GM18507 (cell line): Measurements from ENCODE around the gene WDR1.

Source experiments
- DNase-seq: peaks from one replicate; pipeline ENCODE4 v3.0.0; 2011; ENCODE audit warnings: low read depth; ENCODE audit not compliant: insufficient read length; ENCODE audit errors: extremely low spot score
- FAIRE-seq: peaks from 2 replicates; lab custom pipeline; 2011; peaks lifted over from hg19 to GRCh38; lab: Jason Lieb, UNC

The WDR1 gene

DNA sequence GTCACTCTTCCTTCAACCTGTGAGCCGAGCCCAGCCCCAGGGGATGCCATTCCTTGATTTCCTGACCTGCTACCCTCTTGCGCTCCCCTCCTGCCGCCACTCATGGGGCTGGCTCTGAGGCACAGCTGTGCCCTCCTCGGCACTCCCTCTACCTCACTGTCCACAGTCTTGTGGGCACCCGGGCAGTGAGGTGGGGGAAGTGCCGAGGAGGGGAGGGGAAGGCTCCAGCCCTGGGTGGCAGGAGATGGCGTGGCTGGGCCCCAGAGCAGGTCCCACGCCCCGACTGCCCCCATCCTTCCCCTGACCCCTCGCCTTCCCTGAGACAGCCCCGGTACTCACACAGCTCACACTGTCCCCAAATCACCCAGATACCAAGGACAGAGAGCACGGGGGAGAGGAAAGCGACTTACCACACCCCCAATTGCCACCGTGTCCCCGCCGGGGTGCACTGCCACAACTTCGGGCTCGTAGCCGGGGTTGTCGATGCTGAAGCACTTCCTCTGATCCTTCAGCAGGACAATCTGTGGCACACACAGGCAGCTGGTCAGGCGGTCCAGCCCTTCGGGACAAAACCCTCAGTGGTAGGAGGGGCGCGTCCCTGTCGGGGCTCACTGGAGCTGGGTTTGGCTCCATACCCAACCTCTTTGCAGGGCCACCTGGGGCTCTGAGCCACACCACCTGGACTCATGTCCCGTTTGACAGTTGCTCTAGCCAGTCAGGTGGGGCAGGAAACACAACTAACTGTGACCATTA lies 37.9 kb downstream of the WDR1 start:
- FAIRE-seq (no peak), DNase-seq (no peak)

DNA sequence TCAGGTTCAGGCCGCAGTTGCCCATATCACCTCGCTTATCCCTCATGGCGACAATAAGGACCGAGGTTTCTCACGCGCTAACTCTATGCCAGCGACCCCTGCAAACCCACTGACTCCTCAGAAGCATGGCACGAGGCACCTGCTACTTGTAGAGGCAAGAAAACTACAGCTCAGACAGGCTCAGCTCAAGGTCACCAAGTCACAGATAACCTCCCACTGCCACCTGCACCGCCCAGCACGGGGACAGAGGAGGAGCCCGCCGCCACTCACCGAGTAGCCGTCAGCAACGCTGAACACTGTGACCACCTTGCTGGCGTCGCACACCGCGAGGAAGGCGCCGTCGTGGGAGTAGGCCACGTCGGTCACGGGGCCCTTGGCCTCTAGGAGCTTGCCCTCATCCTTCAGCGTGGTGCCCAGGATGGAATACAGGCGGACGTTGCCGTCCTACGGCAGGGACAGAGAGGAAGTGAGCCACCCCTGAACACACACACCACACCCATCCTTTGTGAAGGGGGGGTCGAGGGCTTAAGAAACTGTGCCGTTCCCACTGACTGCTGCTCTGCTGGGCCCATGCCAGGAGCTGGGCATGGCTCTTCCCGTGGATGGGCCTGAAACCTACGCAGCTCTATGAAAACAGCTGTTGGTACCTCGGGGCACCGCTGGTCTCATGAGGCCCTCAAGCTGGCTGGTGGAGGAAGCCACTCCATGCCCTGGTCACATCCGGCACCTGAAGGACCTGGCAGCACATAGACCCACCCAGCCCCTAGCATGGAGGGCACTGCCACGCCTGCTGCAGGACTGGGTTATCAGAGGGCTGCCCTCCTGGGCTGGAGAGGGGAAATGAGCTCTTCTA lies 38.9 kb downstream of the WDR1 start:
- FAIRE-seq: no peak

DNA sequence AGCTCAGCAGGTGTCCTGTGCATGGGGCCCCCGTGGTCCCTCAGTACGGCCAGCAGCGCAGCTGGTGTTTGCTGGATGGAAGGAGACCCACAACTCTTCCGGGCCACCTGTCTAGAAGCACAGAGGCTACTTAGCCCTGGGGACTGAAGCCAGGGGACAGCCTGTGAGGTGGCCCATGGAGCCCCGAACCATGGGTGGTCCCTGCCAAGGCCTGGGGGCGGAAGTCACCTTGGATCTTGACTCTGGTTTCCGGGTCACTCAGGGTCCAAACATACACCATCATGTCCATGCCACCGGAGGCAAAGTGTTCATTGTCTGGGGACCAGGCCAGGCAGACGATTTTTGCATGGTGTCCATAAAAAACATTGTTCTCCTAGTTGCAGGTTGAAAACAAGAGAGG lies 39.5 kb downstream of the WDR1 start:
- DNase-seq (no peak), FAIRE-seq (no peak)

More for the DNA sequence above, 38.9 kb downstream of the WDR1 start:
- no peak for DNase-seq

DNA sequence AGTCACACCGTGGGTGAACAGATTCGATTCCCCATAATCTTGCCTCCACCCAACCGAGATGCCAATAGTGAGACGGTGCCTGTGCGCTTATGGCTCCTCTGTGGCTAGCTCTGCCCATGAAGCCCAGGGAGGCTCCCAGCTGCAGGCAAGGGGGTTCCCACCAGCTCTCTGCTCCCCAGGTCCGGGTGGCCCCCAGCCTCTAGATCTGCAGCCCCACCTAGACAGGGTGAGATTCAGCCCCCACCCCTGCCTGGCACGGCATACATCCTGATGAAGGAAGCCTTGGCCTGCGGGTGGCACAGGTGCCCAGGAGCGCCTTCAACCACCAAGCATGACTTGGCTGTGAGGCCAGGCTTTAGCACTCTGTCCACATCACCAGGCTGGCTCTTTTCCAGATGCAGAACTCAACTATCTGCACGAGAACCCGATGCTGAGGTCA lies 40.6 kb downstream of the WDR1 start:
- no peak for FAIRE-seq
- DNase-seq: no peak

DNA sequence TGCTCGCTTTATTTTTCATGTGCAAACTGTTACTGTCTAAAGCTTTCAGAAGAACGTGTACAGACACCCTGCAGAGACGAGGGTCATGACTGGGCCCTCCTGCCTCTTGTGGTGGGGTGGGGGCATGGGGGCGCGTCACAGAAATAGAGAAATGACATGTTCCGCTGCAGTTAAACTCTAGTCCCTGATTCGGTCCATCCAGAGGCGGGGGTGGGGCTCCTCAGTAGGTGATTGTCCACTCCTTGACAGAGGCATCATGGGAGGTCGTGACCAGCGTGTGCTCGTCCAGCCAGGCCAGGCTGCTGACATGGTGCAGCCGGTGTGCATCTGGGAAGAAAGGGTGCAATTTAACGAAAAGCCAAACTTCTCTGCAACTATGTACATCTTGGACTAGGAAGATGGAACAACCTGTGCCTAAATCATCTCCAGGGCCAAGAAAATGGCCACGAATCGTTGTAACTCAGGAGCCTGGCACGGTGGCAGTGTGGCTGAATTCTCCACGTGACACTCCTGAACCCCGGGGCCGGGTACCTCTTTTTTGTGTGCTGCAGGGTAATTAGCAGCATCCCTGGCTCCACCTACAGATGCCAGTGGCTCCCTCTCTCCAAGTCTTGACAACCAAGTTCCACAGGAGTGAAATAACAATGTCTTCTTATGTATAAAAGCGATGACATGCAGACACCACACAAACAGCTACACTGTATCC lies 41.3 kb downstream of the WDR1 start:
- no peak for FAIRE-seq
- DNase-seq: no peak

DNA sequence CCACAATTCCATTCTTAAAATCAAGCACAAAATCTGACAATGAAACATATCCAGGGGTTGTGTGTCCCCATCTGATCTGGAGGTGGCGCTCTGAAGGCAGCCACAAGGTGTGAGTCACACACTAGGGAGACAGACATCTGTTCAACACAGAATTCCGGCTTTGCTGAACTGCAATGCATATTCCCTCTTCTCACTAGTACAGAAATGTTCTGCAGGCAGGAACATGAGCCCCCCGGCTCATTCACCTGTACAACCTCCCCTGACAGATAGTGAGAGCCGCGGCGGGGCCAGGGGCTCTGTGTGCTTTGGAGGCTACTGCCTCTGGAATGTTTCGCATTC lies 41.9 kb downstream of the WDR1 start:
- no peak for DNase-seq
- FAIRE-seq: no peak

DNA sequence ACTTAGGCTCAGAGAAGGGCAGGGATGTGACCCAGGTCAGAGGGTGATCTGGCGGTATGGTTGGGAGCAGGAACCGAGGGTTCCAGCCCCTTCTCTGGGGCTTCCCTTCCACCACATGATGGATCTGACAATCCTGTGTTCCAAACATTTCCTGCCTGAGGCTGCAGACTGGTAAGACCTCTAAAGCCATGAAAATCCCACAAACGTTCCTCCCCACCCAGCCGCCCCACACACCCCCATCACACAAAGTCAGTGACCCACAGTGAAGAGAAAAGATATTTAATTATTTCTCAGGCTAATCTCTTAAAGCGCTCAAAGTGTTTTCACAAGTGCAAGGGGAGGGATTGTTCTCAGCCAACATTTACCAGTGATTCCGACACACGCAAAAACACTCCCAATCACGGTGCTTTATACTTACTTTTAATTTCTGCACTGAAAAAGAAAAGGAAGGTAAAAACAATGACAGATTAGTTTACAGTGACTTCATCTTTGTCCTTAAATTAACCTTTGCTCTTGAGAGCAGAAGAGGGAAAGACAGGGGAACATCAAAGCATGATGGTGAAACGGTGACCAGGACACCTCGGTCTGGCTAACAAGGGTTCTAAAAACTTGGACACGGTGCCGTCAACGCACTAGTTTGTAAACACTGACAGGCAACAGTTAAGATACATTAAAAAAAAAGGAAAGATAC lies 42.4 kb downstream of the WDR1 start:
- DNase-seq (no peak), FAIRE-seq (no peak)

DNA sequence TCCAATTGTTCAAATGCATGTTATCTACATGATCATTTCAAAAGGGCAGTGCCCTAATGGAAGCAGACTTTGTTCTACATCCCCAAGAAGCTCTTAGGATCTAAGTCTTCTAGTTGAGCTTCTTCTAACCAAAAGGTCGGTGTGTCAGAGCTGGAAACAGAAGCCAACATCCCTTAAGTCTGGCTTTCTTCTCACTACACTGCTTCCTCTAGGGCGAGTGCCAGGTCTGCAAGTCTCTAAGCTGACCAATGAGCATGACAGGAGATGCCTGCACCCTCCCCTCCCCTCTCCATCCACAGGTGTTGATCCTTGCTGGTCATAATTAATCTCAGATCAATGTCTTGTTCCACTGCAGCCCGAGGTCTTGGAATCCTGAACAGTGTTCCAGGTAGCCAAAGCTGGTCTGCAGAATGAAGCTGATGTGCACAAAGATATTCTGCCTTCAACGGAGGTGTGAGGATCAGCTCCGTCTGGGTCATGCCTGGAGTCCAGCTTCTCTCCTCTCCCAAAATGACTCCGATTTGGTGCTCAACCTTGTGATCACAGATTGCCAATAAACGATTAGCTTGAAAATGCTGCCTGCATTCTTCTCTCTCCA lies 44.1 kb downstream of the WDR1 start:
- FAIRE-seq: no peak
- no peak for DNase-seq

DNA sequence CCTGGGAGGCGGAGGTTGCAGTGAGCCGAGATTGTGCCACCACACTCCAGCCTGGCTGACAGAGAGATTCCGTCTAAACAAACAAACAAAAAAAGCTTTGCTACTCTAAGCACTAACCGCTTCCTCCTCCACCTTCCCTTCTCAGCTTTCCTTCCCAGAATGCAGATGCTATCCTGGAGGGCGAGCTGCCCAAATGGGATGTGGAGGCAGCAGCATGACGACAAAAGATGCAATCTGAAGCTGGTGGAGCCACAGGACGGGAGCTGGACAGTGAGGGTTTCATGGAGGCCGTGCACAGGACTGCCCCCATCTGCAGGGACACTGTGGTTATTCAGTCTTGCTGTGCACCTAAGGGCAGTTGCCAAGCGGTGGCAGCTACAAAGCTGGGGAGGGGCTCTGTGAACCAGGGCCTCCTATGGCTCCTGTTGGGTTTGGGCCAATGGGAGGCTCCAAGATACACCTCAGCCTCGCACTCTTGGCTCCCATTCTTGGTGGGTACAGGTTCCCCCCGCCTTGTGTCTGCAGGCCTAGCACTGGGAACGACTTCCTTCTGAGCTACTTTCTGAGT lies 47.4 kb downstream of the WDR1 start:
- no peak for DNase-seq

DNA sequence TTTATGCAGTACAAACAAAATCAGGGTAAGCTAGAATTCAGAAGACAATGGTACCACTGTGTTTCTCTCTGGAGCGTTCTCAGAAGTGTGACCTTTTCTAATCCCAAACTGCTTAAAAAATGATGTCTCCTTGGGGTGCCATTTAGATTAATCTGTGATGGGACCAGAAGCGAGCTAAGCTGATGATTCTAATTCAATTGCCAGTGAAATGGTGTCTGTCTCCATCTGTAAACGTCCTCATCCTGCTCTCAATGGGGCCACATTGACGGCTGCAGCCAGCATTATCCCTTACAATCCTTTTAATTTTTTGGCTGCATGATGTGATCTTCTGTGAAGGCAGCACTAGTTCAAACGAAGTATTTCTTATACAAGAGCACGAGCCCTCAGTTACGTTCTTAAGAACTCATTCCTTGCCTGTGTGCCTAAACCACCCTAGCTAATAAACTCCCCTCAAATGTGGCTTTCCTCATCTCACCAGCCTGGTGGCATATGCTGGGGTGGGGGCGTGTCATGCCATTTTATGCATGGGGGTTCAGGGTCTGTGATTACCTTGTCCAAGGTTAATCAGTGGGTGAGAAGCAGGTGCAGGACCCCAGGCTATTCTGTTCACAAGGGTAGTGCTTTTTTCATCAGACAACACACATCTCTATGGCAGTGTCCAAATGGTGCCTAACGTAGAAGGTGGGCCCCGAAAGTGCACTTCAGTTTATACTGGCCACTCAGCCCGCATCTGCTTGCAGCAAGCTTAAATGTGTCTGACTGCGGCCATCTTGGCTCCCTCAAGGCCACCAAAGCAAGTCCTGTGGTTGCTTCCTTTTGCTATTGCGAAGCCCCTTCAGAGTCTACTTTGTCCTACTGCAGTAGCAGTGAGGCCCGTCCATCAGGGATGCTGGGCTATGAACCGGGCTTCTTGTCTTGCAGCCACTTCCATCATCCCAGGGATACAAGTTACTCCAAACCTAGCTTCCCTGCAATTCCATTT lies 49.6 kb downstream of the WDR1 start:
- no peak for DNase-seq

More for the DNA sequence above, 47.4 kb downstream of the WDR1 start:
- FAIRE-seq: no peak

DNA sequence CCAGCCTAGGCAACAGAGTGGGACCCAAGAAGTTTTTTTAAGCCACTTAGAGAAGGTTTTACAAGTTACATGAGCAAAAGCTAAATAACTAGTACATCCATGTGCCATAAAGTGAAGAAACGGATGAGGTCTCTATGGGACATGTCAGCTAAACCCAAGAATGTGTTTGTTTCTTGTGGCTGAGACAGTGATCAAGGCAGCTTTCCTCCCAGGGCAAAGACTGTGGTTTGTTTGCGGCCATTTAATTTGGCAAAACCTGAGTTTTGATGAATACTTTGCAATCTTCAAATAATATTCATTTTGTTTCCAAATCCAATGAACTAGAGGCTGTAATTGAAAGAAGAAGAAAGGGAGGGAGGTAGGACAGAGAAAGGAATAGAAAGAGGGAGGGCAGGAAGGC lies 50.4 kb downstream of the WDR1 start:
- no peak for DNase-seq

More for the DNA sequence above, 49.6 kb downstream of the WDR1 start:
- FAIRE-seq: no peak

DNA sequence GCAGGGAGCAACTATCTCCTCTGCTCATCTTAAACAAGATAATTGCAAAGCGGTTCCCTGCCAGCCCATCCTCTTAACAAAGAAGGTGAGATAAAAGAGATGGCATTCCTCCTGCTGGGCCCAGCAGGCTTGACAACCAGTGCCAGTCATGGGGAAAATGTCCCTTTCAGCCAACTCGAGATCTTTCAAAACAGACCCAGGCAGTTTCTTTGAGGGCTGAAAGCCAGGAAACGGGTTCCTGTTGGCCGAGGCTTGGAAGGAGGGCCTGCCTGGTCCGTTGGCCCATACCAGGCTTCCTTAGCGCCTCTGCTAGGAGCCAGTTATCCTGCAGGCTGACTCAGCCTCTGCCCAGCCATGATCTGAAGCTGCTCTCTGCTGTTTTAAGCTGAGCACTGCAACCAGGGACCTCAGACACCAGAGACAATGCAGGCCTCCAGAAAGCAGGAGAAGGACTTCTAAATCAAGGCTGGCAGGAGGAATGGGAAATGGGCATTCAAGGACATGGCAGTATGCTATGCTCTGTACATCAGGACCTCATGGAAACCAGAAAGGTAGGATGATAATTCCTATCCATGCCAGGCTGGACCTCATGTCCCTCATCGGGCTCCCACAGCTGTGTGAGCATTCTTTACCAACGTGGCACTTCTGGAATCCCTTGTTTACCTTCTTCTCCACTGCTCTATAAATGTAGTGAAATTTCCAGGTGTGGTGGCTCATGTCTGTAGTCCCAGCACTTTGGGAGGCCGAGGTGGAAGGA lies 52.9 kb downstream of the WDR1 start:
- no peak for DNase-seq
- FAIRE-seq: no peak

More for the DNA sequence above, 50.4 kb downstream of the WDR1 start:
- FAIRE-seq: no peak

DNA sequence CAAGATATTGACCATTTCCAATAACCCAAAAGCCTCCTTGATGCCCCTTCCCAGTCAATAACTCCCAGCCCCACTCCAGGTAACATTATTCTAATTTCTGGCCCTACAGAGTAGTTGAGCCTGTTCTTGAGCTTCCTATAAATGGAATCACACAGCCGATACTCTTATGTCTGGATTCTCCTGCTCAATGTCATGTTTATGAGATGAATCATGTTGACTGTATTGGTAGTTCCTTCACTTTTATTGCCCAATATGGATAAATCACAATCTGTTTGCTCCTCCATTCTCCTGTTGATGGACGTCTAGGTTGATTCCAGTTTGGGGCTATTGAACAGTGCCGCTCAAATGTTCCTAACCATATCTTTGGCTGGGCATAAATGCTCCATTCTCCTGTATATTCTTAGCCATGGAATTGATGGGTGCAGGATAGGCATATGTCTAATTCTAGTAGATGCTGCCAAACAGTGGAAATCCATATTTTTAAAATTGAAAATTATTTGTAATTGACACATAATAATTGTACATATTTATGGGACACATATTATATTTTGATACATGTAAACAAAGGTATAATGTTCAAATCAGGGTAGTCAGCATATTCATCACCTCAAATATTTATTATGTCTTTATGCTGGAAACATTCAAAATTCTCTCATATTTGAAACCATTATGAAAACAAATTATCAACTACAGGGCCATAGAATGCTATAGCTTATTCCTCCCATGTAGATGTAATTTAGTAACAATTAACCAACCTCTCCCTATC lies 54.8 kb downstream of the WDR1 start:
- no peak for FAIRE-seq
- DNase-seq: no peak

DNA sequence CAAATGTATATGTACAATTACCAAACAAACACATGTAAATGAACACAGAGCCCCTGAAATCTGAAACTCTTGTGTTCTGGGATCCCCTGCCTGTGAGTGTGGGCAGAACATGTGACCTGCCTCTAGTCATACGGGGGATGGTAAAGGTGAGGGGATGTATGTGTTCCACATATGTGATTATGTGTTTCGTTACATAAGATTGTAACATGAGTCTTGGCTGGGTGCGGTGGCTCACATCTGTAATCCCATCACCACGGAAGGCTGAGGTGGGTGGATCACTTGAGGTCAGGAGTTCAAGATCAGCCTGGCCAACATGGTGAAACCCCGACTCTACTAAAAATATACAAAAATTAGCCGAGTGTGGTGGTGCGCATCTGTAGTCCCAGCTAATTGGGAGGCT lies 58.2 kb downstream of the WDR1 start:
- DNase-seq (no peak), FAIRE-seq (no peak)

DNA sequence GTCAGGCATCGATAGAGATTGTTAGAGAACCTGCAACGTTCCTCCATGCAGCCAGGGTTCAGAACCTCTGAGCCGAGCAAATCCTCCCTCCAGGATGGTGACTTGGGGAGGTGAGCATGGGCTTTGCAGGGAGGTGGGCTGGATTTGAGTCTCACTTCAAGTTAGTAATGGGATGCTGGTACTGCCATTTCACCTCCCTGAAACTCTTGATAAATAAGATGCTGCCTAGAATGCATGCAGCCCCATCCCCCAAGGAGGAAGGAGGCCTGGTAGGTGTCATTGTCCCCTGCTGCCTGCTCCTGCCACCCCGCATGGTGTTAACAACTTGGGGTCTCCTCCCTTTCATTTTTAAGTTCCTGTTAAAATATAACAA lies 59.6 kb downstream of the WDR1 start:
- no peak for DNase-seq

DNA sequence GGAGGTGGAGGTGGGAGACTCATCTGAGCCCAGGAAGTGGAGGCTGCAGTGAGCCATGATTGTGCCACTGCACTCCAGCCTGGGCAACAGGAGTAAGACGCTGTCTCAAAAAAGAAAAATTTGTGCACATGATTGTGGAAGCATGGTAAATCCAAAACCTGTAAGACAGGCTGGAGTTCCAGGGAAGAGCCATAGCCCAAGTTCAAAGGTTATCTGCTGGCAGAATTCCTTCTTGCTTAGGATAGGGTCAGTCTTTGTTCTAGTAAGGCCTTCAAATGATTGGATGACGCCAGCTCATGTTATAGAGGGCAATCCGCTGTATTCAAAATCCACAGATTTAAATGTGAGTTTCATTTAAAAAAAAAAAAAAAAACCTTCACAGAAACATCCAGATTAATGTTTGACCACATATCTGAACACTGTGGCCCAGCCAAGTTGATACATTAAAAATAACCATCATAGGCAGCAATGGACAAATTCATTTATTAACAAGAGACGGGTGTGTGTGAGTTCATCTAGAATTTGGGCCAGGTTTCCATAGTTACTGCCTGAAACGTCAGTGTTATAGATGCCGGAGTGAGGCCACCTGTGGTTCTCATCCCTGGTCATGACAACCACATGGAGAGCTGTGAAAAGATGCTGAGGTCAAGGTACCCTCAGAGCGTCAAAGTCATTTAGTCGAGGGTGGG lies 60.1 kb downstream of the WDR1 start:
- DNase-seq (no peak), FAIRE-seq (no peak)

More for the DNA sequence above, 59.6 kb downstream of the WDR1 start:
- FAIRE-seq: no peak
